ENCODE results near the gene TNS2.
A peak's percentile ranks its signal among the peaks of the same experiment; 100 is the strongest.
"Not testable (repeated sequence)": the region's sequence is repeated elsewhere in the genome, so short reads cannot be mapped to it uniquely, and the experiment has no call there.

Gene TNS2

DNA sequence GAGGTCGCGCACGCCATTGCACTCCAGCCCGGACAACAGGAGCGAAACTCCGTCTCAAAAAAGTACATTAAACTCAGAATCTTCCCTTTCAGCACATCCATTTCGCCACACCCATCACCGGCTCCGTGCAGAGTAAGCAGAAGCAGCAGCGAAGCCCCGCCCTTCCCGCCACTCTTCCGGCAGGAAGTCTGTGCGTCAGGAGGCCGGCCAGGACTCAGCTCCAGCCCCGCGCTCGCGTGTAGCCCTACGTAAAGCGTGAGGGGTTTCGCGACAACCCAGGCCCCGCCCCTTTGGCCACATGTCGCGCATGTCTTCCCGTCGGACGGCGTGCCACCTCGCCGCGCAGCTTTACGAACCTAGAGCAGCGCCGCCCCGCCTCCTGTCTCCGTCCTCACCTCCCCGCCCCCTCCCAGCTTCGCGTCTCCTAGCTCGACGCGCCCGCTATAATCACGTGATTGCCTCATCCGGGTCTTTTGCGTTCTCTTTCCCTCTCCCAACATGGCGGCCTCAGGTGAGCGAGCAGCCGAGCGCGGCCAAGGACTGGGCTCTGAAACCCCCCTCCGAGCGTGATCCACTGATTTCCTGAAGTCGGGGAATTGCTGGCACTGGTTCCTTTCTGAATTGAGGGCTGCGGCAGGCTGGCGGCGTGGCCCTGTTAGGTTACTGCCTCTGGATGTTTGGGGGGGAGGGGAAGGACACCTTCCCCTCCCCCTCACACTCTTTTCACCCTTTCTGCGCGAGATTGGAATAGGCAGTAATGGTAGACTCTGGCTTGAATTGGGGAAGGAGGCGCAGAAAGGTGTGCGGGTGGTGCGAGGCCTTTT lies 43.7 kb upstream of the TNS2 start, which contains the start of gene EIF4B:
Gene EIF4B (plus strand): TSS at position 471 of the 824 bp plus-strand sequence. CDS start 28 bp downstream, at position 499.
- Mint-ChIP-seq H3K27me3 (ENCODE audit: low read depth, poor library complexity) (no peaks in the 10 kb centered on the region), H3K4me3 (peak within 1 kb of the TSS; percentile 97), H3K27ac (peak within 1 kb of the TSS; percentile 99), H3K36me3 (ENCODE audit: low read depth) (peaks cover 32% of the 10 kb centered on the region), H3K4me1 (peaks cover 52% of the 10 kb centered on the region), H3K9me3 (peaks cover 6% of the 10 kb centered on the region)
- DNase-seq: peak; percentile 99
- TF ChIP-seq, protein P1, sequence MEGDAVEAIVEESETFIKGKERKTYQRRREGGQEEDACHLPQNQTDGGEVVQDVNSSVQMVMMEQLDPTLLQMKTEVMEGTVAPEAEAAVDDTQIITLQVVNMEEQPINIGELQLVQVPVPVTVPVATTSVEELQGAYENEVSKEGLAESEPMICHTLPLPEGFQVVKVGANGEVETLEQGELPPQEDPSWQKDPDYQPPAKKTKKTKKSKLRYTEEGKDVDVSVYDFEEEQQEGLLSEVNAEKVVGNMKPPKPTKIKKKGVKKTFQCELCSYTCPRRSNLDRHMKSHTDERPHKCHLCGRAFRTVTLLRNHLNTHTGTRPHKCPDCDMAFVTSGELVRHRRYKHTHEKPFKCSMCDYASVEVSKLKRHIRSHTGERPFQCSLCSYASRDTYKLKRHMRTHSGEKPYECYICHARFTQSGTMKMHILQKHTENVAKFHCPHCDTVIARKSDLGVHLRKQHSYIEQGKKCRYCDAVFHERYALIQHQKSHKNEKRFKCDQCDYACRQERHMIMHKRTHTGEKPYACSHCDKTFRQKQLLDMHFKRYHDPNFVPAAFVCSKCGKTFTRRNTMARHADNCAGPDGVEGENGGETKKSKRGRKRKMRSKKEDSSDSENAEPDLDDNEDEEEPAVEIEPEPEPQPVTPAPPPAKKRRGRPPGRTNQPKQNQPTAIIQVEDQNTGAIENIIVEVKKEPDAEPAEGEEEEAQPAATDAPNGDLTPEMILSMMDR (IDR thresholded peaks at IDR 0.05): no peak

DNA sequence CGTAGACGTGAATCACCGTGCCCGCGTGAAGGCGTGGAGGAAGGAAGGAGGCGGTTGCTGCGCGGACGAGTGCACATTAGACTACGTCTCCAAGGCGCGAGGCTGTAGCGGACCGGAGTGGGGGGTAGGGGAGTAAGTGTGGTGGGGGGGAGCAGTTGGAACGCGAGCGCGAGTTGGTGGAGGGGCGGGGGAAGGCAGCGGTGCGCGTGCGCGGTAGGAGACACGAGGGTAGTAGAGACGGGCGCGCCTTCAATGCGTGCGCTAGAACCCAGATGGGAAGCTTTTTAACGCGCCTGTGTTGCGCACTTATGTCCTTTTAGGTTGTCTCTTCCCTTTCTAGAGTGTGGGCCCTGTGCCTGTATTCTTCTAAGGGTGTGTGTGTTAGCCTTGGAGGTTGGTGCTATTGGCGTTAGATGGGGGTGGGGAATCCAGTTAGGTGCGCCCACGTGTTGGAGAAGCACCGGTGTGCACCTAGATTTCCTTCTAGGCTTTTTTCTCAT lies 43.0 kb upstream of the TNS2 start:
- peak overlapping the region; percentile 99 for H3K27ac Mint-ChIP-seq
- no peaks in the 10 kb centered on the region for H3K27me3 Mint-ChIP-seq (ENCODE audit: low read depth, poor library complexity)
- TF ChIP-seq, protein P1 (IDR thresholded peaks at IDR 0.05): no peak
- H3K4me1 Mint-ChIP-seq: peaks cover 52% of the 10 kb centered on the region
- DNase-seq: peak; percentile 80
- H3K4me3 Mint-ChIP-seq: peak overlapping the region; percentile 97
- peaks cover 39% of the 10 kb centered on the region for H3K36me3 Mint-ChIP-seq (ENCODE audit: low read depth)
- peaks cover 11% of the 10 kb centered on the region for H3K9me3 Mint-ChIP-seq

DNA sequence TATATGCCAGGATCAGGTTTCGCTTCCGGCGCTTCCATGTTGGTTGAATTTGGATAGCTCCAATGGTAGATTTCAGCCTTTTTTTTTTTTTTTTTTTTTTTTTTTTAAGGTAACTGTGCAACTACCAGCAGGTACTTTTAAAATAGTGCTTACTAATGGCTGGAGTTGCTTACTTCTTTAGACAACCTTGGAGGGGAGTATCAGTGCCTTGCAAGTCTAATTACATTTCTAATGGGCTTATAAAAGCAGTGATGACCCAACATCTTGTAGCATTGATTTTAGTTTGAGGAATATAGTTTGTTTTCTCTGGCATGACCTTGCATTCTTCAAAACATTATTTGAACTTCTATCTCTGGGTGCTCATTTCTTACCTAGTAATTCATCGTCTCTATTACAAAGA lies 42.5 kb upstream of the TNS2 start:
- Mint-ChIP-seq H3K4me3 (peak overlapping the region; percentile 97), H3K36me3 (ENCODE audit: low read depth) (peaks cover 42% of the 10 kb centered on the region), H3K27ac (peak overlapping the region; percentile 99), H3K9me3 (peaks cover 13% of the 10 kb centered on the region), H3K27me3 (ENCODE audit: low read depth, poor library complexity) (no peaks in the 10 kb centered on the region), H3K4me1 (peaks cover 52% of the 10 kb centered on the region)
- DNase-seq: no peak
- TF ChIP-seq, protein P1 (IDR thresholded peaks at IDR 0.05): no peak

DNA sequence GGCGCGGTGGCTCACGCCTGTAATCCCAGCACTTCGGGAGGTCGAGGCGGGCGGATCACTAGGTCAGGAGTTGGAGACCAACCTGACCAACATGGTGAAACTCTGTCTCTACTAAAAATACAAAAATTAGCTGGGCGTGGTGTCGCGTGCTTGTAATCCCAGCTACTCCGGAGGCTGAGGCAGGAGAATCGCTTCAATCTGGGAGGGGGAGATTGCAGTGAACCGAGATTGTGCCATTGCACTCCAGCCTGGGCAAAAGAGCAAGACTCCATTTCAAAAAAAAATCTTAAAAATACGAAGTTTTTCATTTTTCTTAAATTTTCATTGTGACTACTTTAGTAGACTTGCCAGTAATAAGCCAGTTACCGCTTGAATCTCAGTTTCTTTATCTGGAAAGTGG lies 41.1 kb upstream of the TNS2 start:
- H3K27me3 Mint-ChIP-seq (ENCODE audit: low read depth, poor library complexity); H3K27ac Mint-ChIP-seq; DNase-seq: not testable (repeated sequence)
- Mint-ChIP-seq H3K9me3 (peaks cover 13% of the 10 kb centered on the region), H3K4me3 (peak overlapping the region; percentile 97), H3K36me3 (ENCODE audit: low read depth) (peaks cover 54% of the 10 kb centered on the region), H3K4me1 (peaks cover 52% of the 10 kb centered on the region)

DNA sequence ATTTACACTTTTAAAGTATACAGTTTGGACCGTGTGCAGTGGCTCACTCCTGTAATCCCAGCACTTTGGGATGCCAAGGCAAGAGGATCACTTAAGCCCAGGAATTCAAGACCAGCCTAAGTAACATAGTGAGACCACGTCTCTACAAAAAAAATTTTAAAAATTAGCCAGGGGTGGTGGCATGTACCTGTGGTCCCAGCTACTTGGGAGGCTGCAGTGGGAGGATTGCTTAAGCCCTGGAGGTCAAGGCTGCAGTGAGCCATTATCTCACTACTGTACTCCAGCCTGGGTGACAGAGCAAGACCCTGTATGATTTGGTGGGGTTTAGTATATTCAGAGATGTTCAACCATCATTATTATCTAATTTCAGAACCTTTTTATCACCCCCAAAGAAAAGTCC lies 38.9 kb upstream of the TNS2 start:
- TF ChIP-seq, protein P1 (IDR thresholded peaks at IDR 0.05): no peak
- Mint-ChIP-seq H3K27ac (no peak overlapping the region), H3K4me3 (no peak overlapping the region), H3K36me3 (ENCODE audit: low read depth) (peaks cover 61% of the 10 kb centered on the region), H3K27me3 (ENCODE audit: low read depth, poor library complexity) (no peaks in the 10 kb centered on the region), H3K9me3 (peaks cover 13% of the 10 kb centered on the region), H3K4me1 (peaks cover 35% of the 10 kb centered on the region)
- DNase-seq: no peak

DNA sequence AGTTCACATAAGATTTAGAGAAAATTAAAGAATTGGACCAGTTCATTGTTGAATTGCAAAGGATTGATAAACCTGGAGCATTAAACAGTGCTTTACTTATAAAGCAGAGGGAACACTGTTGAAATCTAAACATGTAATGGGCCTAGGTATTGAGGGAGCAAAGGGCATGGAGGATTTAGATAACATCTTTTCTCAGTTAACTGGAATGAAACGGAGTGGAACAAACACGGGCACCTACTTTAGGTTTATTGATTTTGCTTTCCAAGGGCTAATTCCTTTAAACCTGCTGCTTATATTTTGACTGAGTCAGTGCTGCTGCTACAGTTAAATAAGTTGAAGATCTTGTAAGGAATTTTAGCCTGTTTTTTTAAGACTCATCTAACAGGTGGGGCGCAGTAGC lies 38.0 kb upstream of the TNS2 start:
- H3K4me3 Mint-ChIP-seq: no peak overlapping the region
- DNase-seq: no peak
- peaks cover 13% of the 10 kb centered on the region for H3K9me3 Mint-ChIP-seq
- H3K27ac Mint-ChIP-seq: peak overlapping the region; percentile 50
- no peaks in the 10 kb centered on the region for H3K27me3 Mint-ChIP-seq (ENCODE audit: low read depth, poor library complexity)
- H3K36me3 Mint-ChIP-seq (ENCODE audit: low read depth): peaks cover 66% of the 10 kb centered on the region
- H3K4me1 Mint-ChIP-seq: peaks cover 31% of the 10 kb centered on the region
- TF ChIP-seq, protein P1 (IDR thresholded peaks at IDR 0.05): no peak

Measured in nephron progenitor cell (in vitro differentiated cells).